HEK293 (cell line): ENCODE measurements around the gene DLG2.

Source experiments
- CTCF ChIA-PET: fragments of 350-600 bp; formaldehyde crosslinking; extraction: SDS; loops from one replicate; lab custom pipeline; 2021; ENCODE audit warnings: antibody characterized with exemption; lab: Yijun Ruan, JAX
- POLR2A ChIA-PET: fragments of 300-600 bp; formaldehyde crosslinking; extraction: SDS; loops from one replicate; lab custom pipeline; 2020; ENCODE audit warnings: antibody characterized with exemption, inconsistent platforms; lab: Yijun Ruan, JAX
- H3K27ac ChIP-seq: fragments of 200-500 bp; sonication (Bioruptor generic); 2 replicates; pipeline ENCODE4 v1.5.1; 2014; ENCODE audit warnings: low read depth, low read length, control low read depth, inconsistent platforms; ENCODE audit errors: extremely low read depth
- H3K36me3 ChIP-seq, 2 experiments: fragments of 200-500 bp in 1 of 2; sonication (Bioruptor generic) in 1 of 2; 1 replicate in 1 of 2; 2 replicates in 1 of 2; pipeline ENCODE4 v1.5.1; 2014 to 2017; ENCODE audit warnings: inconsistent platforms in 2 of 2, low read length in 2 of 2; ENCODE audit not compliant: control insufficient read depth in 2 of 2, insufficient read depth in 1 of 2
- H3K4me1 ChIP-seq: fragments of 200-500 bp; sonication (Bioruptor generic); 2 replicates; pipeline ENCODE4 v1.5.1; 2014; ENCODE audit warnings: mild to moderate bottlenecking, low read length, inconsistent platforms; ENCODE audit not compliant: control insufficient read depth, insufficient read depth
- H3K4me3 ChIP-seq: 2 replicates; pipeline ENCODE4 v1.5.1; 2011; ENCODE audit warnings: low read depth, mild to moderate bottlenecking, control low read depth, low read length, moderate library complexity
- H3K9me3 ChIP-seq: fragments of 200-500 bp; sonication (Bioruptor generic); 2 replicates; pipeline ENCODE4 v1.5.1; 2014; ENCODE audit warnings: low read depth, low read length, inconsistent platforms; ENCODE audit not compliant: control insufficient read depth, insufficient read depth
- IKZF3 ChIP-seq: fragments of 450-650 bp; IDR thresholded peaks from 2 replicates; pipeline ENCODE4 v1.5.0; 2018; ENCODE audit warnings: missing biosample characterization, mild to moderate bottlenecking, missing genetic modification characterization, moderate library complexity
- KLF1 ChIP-seq: fragments of 450-650 bp; formaldehyde crosslinking; IDR thresholded peaks from 2 replicates; pipeline ENCODE4 v1.5.1; 2016; ENCODE audit warnings: missing biosample characterization, missing genetic modification characterization
- KLF9 ChIP-seq: fragments of 450-650 bp; formaldehyde crosslinking; IDR thresholded peaks from 2 replicates; pipeline ENCODE4 v1.5.1; 2016; ENCODE audit warnings: missing biosample characterization, missing genetic modification characterization, low read depth
- MEIS1 ChIP-seq: sonication (generic); formaldehyde crosslinking; IDR thresholded peaks from 2 replicates; pipeline ENCODE4 v1.8.1; 2022; ENCODE audit warnings: missing genetic modification reagents, mild to moderate bottlenecking, borderline replicate concordance
- PRDM1 ChIP-seq: fragments of 450-650 bp; formaldehyde crosslinking; IDR thresholded peaks from 2 replicates; pipeline ENCODE4; 2016; ENCODE audit warnings: missing biosample characterization, missing genetic modification characterization
- PRDM10 ChIP-seq: fragments of 450-650 bp; formaldehyde crosslinking; IDR thresholded peaks from 2 replicates; pipeline ENCODE4 v1.5.1; 2016; ENCODE audit warnings: missing biosample characterization, missing genetic modification characterization
- SP2 ChIP-seq: fragments of 450-650 bp; formaldehyde crosslinking; IDR thresholded peaks from 2 replicates; pipeline ENCODE4 v1.5.1; 2016; ENCODE audit warnings: missing biosample characterization, missing genetic modification characterization
- TSHZ1 ChIP-seq: fragments of 450-650 bp; formaldehyde crosslinking; IDR thresholded peaks from 2 replicates; pipeline ENCODE4 v1.5.1; 2016; ENCODE audit warnings: missing biosample characterization, missing genetic modification characterization, borderline replicate concordance
- ZFP37 ChIP-seq: fragments of 450-650 bp; formaldehyde crosslinking; IDR thresholded peaks from 2 replicates; pipeline ENCODE4 v1.5.1; 2016; ENCODE audit warnings: missing biosample characterization, missing genetic modification characterization
- ZNF112 ChIP-seq: fragments of 450-650 bp; formaldehyde crosslinking; IDR thresholded peaks from 2 replicates; pipeline ENCODE4 v1.5.0; 2017; ENCODE audit warnings: missing biosample characterization, missing genetic modification characterization
- ZNF132 ChIP-seq: fragments of 450-650 bp; formaldehyde crosslinking; IDR thresholded peaks from 2 replicates; pipeline ENCODE4 v1.5.1; 2017; ENCODE audit warnings: missing biosample characterization, missing genetic modification characterization, borderline replicate concordance
- ZNF140 ChIP-seq: fragments of 450-650 bp; formaldehyde crosslinking; IDR thresholded peaks from 2 replicates; pipeline ENCODE4 v1.5.1; 2016; ENCODE audit warnings: missing biosample characterization, missing genetic modification characterization
- ZNF155 ChIP-seq: fragments of 450-650 bp; formaldehyde crosslinking; IDR thresholded peaks from 2 replicates; pipeline ENCODE4 v1.5.1; 2016; ENCODE audit warnings: missing biosample characterization, missing genetic modification characterization
- ZNF239 ChIP-seq: fragments of 450-650 bp; formaldehyde crosslinking; IDR thresholded peaks from 2 replicates; pipeline ENCODE4 v1.5.1; 2016; ENCODE audit warnings: missing biosample characterization, missing genetic modification characterization
- ZNF416 ChIP-seq: fragments of 450-650 bp; formaldehyde crosslinking; IDR thresholded peaks from 2 replicates; pipeline ENCODE4 v1.5.1; 2016; ENCODE audit warnings: missing biosample characterization, missing genetic modification characterization
- ZNF521 ChIP-seq: fragments of 450-650 bp; formaldehyde crosslinking; IDR thresholded peaks from 2 replicates; pipeline ENCODE4 v1.5.1; 2017; ENCODE audit warnings: missing biosample characterization, mild to moderate bottlenecking, missing genetic modification characterization
- ZNF530 ChIP-seq: fragments of 450-650 bp; formaldehyde crosslinking; IDR thresholded peaks from 2 replicates; pipeline ENCODE4 v1.5.1; 2016; ENCODE audit warnings: low read depth, missing biosample characterization, missing genetic modification characterization
- ZNF580 ChIP-seq: fragments of 450-650 bp; formaldehyde crosslinking; IDR thresholded peaks from 2 replicates; pipeline ENCODE4 v1.5.1; 2016; ENCODE audit warnings: missing biosample characterization, missing genetic modification characterization
- ZNF623 ChIP-seq: fragments of 450-650 bp; formaldehyde crosslinking; IDR thresholded peaks from 2 replicates; pipeline ENCODE4 v1.5.1; 2016; ENCODE audit warnings: missing biosample characterization, missing genetic modification characterization
- ZNF629 ChIP-seq: fragments of 450-650 bp; formaldehyde crosslinking; IDR thresholded peaks from 2 replicates; pipeline ENCODE4 v1.5.1; 2017; ENCODE audit warnings: missing biosample characterization, missing genetic modification characterization
- ZNF747 ChIP-seq: fragments of 450-650 bp; formaldehyde crosslinking; IDR thresholded peaks from 2 replicates; pipeline ENCODE4 v1.5.1; 2016; ENCODE audit warnings: missing biosample characterization, missing genetic modification characterization
- ZSCAN5A ChIP-seq: fragments of 450-650 bp; formaldehyde crosslinking; IDR thresholded peaks from 2 replicates; pipeline ENCODE4 v1.5.1; 2016; ENCODE audit warnings: missing biosample characterization, missing genetic modification characterization
- TF ChIP-seq, protein P1 (sequence below): fragments of 450-650 bp; formaldehyde crosslinking; IDR thresholded peaks from 2 replicates; pipeline ENCODE4 v1.5.1; 2016; ENCODE audit warnings: missing biosample characterization, missing genetic modification characterization, low read depth

DLG2 gene

GRCh38 chr11:84675396-84676025, 951.6 kb downstream of the DLG2 start (continued):
- TF ChIP-seq ZSCAN5A (tag by site-specific recombination): no peak

- TF ChIP-seq ZNF747 (tag by site-specific recombination): no peak
- no peak for TF ChIP-seq PRDM10 (tag by site-specific recombination)
- TF ChIP-seq PRDM1: no peak
- TF ChIP-seq ZNF416 (tag by site-specific recombination): no peak
- no peak for TF ChIP-seq IKZF3 (tag by site-specific recombination)
- TF ChIP-seq KLF1 (tag by site-specific recombination): no peak
- TF ChIP-seq ZNF521: no peak
- no peak for TF ChIP-seq TSHZ1 (tag by site-specific recombination)
- TF ChIP-seq, protein P1, sequence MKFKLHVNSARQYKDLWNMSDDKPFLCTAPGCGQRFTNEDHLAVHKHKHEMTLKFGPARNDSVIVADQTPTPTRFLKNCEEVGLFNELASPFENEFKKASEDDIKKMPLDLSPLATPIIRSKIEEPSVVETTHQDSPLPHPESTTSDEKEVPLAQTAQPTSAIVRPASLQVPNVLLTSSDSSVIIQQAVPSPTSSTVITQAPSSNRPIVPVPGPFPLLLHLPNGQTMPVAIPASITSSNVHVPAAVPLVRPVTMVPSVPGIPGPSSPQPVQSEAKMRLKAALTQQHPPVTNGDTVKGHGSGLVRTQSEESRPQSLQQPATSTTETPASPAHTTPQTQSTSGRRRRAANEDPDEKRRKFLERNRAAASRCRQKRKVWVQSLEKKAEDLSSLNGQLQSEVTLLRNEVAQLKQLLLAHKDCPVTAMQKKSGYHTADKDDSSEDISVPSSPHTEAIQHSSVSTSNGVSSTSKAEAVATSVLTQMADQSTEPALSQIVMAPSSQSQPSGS (tag by site-specific recombination): no peak
- no peak for TF ChIP-seq ZFP37 (tag by site-specific recombination)
- Histone ChIP-seq H3K9me3 (no peaks in the 10 kb centered on the region), H3K4me1 (no peaks in the 10 kb centered on the region), H3K36me3 (no peaks in the 10 kb centered on the region), H3K4me3 (no peak overlapping the region), H3K27ac (no peak overlapping the region)
- ChIA-PET CTCF (no interaction called here), POLR2A (no interaction called here)
Observed at GRCh38 chr11:84673753-84674152, 953.4 kb downstream of the DLG2 start.

GRCh38 chr11:84671325-84671999, 955.7 kb downstream of the DLG2 start:
- POLR2A ChIA-PET: no interaction called here
- Histone ChIP-seq H3K27ac (no peak overlapping the region), H3K4me3 (no peak overlapping the region), H3K36me3 (no peaks in the 10 kb centered on the region), H3K9me3 (no peaks in the 10 kb centered on the region), H3K4me1 (no peaks in the 10 kb centered on the region)
- CTCF ChIA-PET: interaction anchor here (1.3 kb wide), 1 partner anchor 107 kb away, joined by 3 read pairs; no protein-coding TSS in a partner anchor
- TF ChIP-seq ZNF530 (tag by site-specific recombination) (no peak), ZNF623 (no peak), ZNF629 (tag by site-specific recombination) (no peak), ZNF239 (tag by site-specific recombination) (no peak), KLF9 (tag by site-specific recombination) (no peak), ZNF132 (tag by site-specific recombination) (no peak), ZNF580 (tag by site-specific recombination) (no peak), MEIS1 (CRISPR knock-in tag) (no peak), SP2 (tag by site-specific recombination) (no peak), ZNF112 (tag by site-specific recombination) (no peak), ZNF140 (tag by site-specific recombination) (no peak), ZNF155 (tag by site-specific recombination) (no peak)
